ENCODE data around the gene CD300LF.

GRCh38 chr17:74711058-74711824 is 1.5 kb downstream of the CD300LF start:
- no peak for TF ChIP-seq POLR2AphosphoS5 (IDR thresholded peaks at IDR 0.05; ENCODE audit: low read depth, low read length)
- no peak for TF ChIP-seq SP1 (IDR thresholded peaks at IDR 0.05; ENCODE audit: low read depth)
- no peak for TF ChIP-seq SIN3A (IDR thresholded peaks at IDR 0.05; ENCODE audit: low read depth)
- TF ChIP-seq CTCF (IDR thresholded peaks at IDR 0.05 in 2 of 3, conservative IDR thresholded peaks at IDR 0.05 in 1 of 3; ENCODE audit: borderline replicate concordance in 1 of 3, insufficient read depth in 1 of 3, low read depth in 2 of 3, low read length in 2 of 3): no peak
